OCI-LY1 (cell line): ENCODE measurements around the gene SYK.

Experiments
- EZH2 ChIP-seq: fragments of 200-600 bp; sonication (generic), shearing (Covaris generic); IDR thresholded peaks from 2 replicates; pipeline ENCODE4 v1.8.0; 2017; ENCODE audit warnings: borderline replicate concordance, mixed run types, mild to moderate bottlenecking, antibody characterized with exemption, low read length, moderate library complexity, mixed read lengths
- TF ChIP-seq, protein P1 (sequence below): fragments of 200-600 bp; sonication (generic), shearing (Covaris generic); IDR thresholded peaks from 2 replicates; pipeline ENCODE4 v1.5.1; 2017; ENCODE audit warnings: mild to moderate bottlenecking, antibody characterized with exemption, low read length, moderate library complexity, mixed read lengths

DNA sequence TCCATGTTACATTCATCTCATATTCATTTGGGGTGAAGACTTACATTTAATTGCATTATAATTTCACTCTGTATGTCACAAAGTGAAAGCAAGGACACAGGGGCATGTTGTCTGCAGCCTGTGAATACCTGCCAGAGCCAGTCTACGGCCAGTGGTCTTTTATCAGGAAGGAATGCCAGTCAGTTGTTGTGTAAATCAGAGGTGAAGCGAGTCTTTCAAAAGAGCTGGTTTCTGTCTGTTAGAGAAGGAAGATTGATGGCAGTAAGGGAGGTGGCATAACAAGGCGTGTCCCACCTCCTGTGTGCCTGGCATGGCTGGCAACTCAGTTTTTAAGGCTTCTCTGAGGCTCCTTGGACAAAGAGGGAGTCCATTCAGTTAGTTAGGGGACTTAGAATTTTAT is 18.1 kb upstream of the SYK start:
- TF ChIP-seq, protein P1, sequence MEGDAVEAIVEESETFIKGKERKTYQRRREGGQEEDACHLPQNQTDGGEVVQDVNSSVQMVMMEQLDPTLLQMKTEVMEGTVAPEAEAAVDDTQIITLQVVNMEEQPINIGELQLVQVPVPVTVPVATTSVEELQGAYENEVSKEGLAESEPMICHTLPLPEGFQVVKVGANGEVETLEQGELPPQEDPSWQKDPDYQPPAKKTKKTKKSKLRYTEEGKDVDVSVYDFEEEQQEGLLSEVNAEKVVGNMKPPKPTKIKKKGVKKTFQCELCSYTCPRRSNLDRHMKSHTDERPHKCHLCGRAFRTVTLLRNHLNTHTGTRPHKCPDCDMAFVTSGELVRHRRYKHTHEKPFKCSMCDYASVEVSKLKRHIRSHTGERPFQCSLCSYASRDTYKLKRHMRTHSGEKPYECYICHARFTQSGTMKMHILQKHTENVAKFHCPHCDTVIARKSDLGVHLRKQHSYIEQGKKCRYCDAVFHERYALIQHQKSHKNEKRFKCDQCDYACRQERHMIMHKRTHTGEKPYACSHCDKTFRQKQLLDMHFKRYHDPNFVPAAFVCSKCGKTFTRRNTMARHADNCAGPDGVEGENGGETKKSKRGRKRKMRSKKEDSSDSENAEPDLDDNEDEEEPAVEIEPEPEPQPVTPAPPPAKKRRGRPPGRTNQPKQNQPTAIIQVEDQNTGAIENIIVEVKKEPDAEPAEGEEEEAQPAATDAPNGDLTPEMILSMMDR = no peak
- TF ChIP-seq EZH2 = no peak
